SKM-1 (cell line): Measurements from ENCODE around the gene DYNC2H1.

Experiments used
- DNase-seq: peaks from one replicate; lab custom pipeline; 2025; ENCODE audit not compliant: unreplicated experiment; lab: John Stamatoyannopoulos, UW

DYNC2H1 gene

GRCh38 chr11:103436131-103436770 lies 327.0 kb downstream of the DYNC2H1 start:
- DNase-seq = no peak

- no peak for DNase-seq
These were observed 331.8 kb downstream of the DYNC2H1 start for GRCh38 chr11:103441021-103441420.

- no peak for DNase-seq
These were observed 339.7 kb downstream of the DYNC2H1 start for GRCh38 chr11:103448966-103449365.

- DNase-seq = no peak
These were observed 341.0 kb downstream of the DYNC2H1 start for GRCh38 chr11:103450241-103450640.

GRCh38 chr11:103453126-103453525 lies 343.9 kb downstream of the DYNC2H1 start:
- no peak for DNase-seq

GRCh38 chr11:103453915-103454709 lies 344.9 kb downstream of the DYNC2H1 start:
- peak; percentile 10 for DNase-seq

GRCh38 chr11:103464420-103464819 lies 355.2 kb downstream of the DYNC2H1 start:
- no peak for DNase-seq

- DNase-seq = no peak
These were observed 356.4 kb downstream of the DYNC2H1 start for GRCh38 chr11:103465555-103466140.

GRCh38 chr11:103471546-103471945 lies 362.3 kb downstream of the DYNC2H1 start:
- no peak for DNase-seq

- DNase-seq = no peak
These were observed 367.6 kb downstream of the DYNC2H1 start for GRCh38 chr11:103476874-103477273.

- DNase-seq = no peak
These were observed 371.2 kb downstream of the DYNC2H1 start for GRCh38 chr11:103480421-103480820.

GRCh38 chr11:103483996-103484395 lies 374.8 kb downstream of the DYNC2H1 start:
- DNase-seq = no peak

GRCh38 chr11:103484545-103484944 lies 375.3 kb downstream of the DYNC2H1 start:
- no peak for DNase-seq

GRCh38 chr11:103486604-103487003 lies 377.4 kb downstream of the DYNC2H1 start:
- DNase-seq = no peak

- DNase-seq = no peak
These were observed 377.9 kb downstream of the DYNC2H1 start for GRCh38 chr11:103487113-103487512.

GRCh38 chr11:103488031-103488461 lies 378.8 kb downstream of the DYNC2H1 start:
- DNase-seq = no peak

GRCh38 chr11:103488579-103488978 lies 379.4 kb downstream of the DYNC2H1 start:
- no peak for DNase-seq

- no peak for DNase-seq
These were observed 382.6 kb downstream of the DYNC2H1 start for GRCh38 chr11:103491777-103492176.

GRCh38 chr11:103494491-103494890 lies 385.3 kb downstream of the DYNC2H1 start:
- DNase-seq = no peak

- DNase-seq = no peak
These were observed 388.0 kb downstream of the DYNC2H1 start for GRCh38 chr11:103497268-103497667.

GRCh38 chr11:103499710-103500340 lies 390.6 kb downstream of the DYNC2H1 start:
- no peak for DNase-seq

- no peak for DNase-seq
These were observed 406.1 kb downstream of the DYNC2H1 start for GRCh38 chr11:103515283-103515682.
